ENCODE results near the gene C1QTNF12.

Gene C1QTNF12

GRCh38 chr1:1290238-1290731, 43.8 kb upstream of the C1QTNF12 start:
- peaks cover 0 to 20% (median 13%) of the 10 kb centered on the region in 5 donors for H3K36me3 ChIP-seq (ENCODE audit: control insufficient read depth in 5 of 5, insufficient read depth in 5 of 5, low read length in 5 of 5)
- H3K4me1 ChIP-seq (ENCODE audit: control insufficient read depth in 5 of 5, insufficient read depth in 5 of 5, low read length in 5 of 5), result peaks cover 0 to 8% (median 3%) of the 10 kb centered on the region in 5 donors
- no peaks in the 10 kb centered on the region for H3K9me3 ChIP-seq (ENCODE audit: control insufficient read depth in 5 of 5, low read length in 5 of 5)
- H3K9ac ChIP-seq (ENCODE audit: low read length in 5 of 5), result no peak overlapping the region
- no peak overlapping the region for H3K4me3 ChIP-seq (ENCODE audit: low read depth in 1 of 5, low read length in 5 of 5)
- peaks cover 23 to 27% (median 23%) of the 10 kb centered on the region in 5 donors for H3K27me3 ChIP-seq (ENCODE audit: control insufficient read depth in 5 of 5, insufficient read depth in 4 of 5, low read length in 5 of 5)
- no peak overlapping the region for H3K27ac ChIP-seq (ENCODE audit: low read depth, low read length)

GRCh38 chr1:1287288-1288110, 41.0 kb upstream of the C1QTNF12 start:
- Histone ChIP-seq H3K4me3 (ENCODE audit: low read depth in 1 of 5, low read length in 5 of 5) (no peak overlapping the region), H3K36me3 (ENCODE audit: control insufficient read depth in 5 of 5, insufficient read depth in 5 of 5, low read length in 5 of 5) (no peaks in the 10 kb centered on the region), H3K4me1 (ENCODE audit: control insufficient read depth in 5 of 5, insufficient read depth in 5 of 5, low read length in 5 of 5) (peaks cover 0 to 8% (median 3%) of the 10 kb centered on the region in 5 donors)

GRCh38 chr1:1286313-1287261, 40.1 kb upstream of the C1QTNF12 start:
- Histone ChIP-seq H3K36me3 (ENCODE audit: control insufficient read depth in 5 of 5, insufficient read depth in 5 of 5, low read length in 5 of 5) (no peaks in the 10 kb centered on the region), H3K27me3 (ENCODE audit: control insufficient read depth in 5 of 5, insufficient read depth in 4 of 5, low read length in 5 of 5) (peaks cover 30 to 38% (median 32%) of the 10 kb centered on the region in 5 donors), H3K9ac (ENCODE audit: low read length in 5 of 5) (no peak overlapping the region), H3K4me1 (ENCODE audit: control insufficient read depth in 5 of 5, insufficient read depth in 5 of 5, low read length in 5 of 5) (peaks cover 0 to 6% (median 3%) of the 10 kb centered on the region in 5 donors), H3K9me3 (ENCODE audit: control insufficient read depth in 5 of 5, low read length in 5 of 5) (no peaks in the 10 kb centered on the region), H3K27ac (ENCODE audit: low read depth, low read length) (no peak overlapping the region), H3K4me3 (ENCODE audit: low read depth in 1 of 5, low read length in 5 of 5) (no peak overlapping the region)

More at GRCh38 chr1:1287288-1288110, 41.0 kb upstream of the C1QTNF12 start:
- Histone ChIP-seq H3K9me3 (ENCODE audit: control insufficient read depth in 5 of 5, low read length in 5 of 5) (no peaks in the 10 kb centered on the region), H3K27ac (ENCODE audit: low read depth, low read length) (no peak overlapping the region), H3K9ac (ENCODE audit: low read length in 5 of 5) (no peak overlapping the region), H3K27me3 (ENCODE audit: control insufficient read depth in 5 of 5, insufficient read depth in 4 of 5, low read length in 5 of 5) (peaks cover 30 to 38% (median 32%) of the 10 kb centered on the region in 5 donors)

GRCh38 chr1:1285611-1286311, 39.2 kb upstream of the C1QTNF12 start:
- Histone ChIP-seq H3K9ac (ENCODE audit: low read length in 5 of 5) (no peak overlapping the region), H3K4me3 (ENCODE audit: low read depth in 1 of 5, low read length in 5 of 5) (no peak overlapping the region), H3K9me3 (ENCODE audit: control insufficient read depth in 5 of 5, low read length in 5 of 5) (no peaks in the 10 kb centered on the region), H3K27ac (ENCODE audit: low read depth, low read length) (no peak overlapping the region), H3K36me3 (ENCODE audit: control insufficient read depth in 5 of 5, insufficient read depth in 5 of 5, low read length in 5 of 5) (no peaks in the 10 kb centered on the region), H3K27me3 (ENCODE audit: control insufficient read depth in 5 of 5, insufficient read depth in 4 of 5, low read length in 5 of 5) (peaks cover 30 to 38% (median 32%) of the 10 kb centered on the region in 5 donors), H3K4me1 (ENCODE audit: control insufficient read depth in 5 of 5, insufficient read depth in 5 of 5, low read length in 5 of 5) (no peaks in the 10 kb centered on the region)

- Histone ChIP-seq H3K36me3 (ENCODE audit: control insufficient read depth in 5 of 5, insufficient read depth in 5 of 5, low read length in 5 of 5) (no peaks in the 10 kb centered on the region), H3K4me3 (ENCODE audit: low read depth in 1 of 5, low read length in 5 of 5) (no peak overlapping the region), H3K27me3 (ENCODE audit: control insufficient read depth in 5 of 5, insufficient read depth in 4 of 5, low read length in 5 of 5) (peaks cover 30 to 38% (median 31%) of the 10 kb centered on the region in 5 donors), H3K9ac (ENCODE audit: low read length in 5 of 5) (no peak overlapping the region), H3K9me3 (ENCODE audit: control insufficient read depth in 5 of 5, low read length in 5 of 5) (no peaks in the 10 kb centered on the region), H3K4me1 (ENCODE audit: control insufficient read depth in 5 of 5, insufficient read depth in 5 of 5, low read length in 5 of 5) (no peaks in the 10 kb centered on the region), H3K27ac (ENCODE audit: low read depth, low read length) (no peak overlapping the region)
These were observed 38.6 kb upstream of the C1QTNF12 start for GRCh38 chr1:1285102-1285571.

DNA sequence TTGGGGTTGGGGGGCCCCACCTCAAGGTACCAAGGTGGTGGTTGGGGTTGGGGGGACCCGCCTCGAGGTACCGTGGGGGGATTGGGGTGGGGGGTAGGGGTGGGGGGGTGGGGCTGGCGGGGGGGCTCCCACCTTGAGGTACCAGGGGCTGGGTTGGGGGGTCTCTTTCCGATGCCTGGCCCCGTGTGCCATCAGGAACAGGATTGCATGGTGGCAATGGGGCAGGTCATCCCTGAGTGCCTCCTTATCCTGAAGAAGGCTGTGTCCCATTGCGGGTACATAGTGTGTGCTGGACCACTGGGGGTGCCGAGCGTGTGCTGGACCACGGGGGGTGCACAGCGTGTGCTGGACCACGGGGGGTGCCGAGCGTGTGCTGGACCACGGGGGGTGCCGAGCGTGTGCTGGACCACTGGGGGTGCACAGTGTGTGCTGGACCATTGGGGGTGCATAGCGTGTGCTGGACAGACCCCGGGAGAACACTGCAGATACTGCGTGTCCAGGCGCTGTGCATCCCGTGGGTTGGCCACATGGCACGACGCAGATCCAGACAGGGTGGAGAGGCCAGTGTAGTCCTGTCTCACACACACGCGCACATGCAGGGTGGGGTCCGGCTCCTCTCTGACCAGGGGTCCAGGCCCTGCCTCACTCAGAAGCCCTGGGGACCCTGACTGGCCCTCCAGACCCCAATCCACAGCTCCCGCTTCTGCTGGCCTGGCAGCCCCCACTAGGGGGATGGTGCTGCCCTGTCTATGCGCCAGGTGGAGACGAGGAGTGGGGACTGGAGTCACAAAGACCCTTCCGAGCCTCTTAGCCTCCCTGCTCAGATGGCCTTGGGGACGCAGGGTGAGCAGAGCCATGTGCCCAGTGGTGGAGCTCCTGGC, 37.9 kb upstream of the C1QTNF12 start:
- H3K9me3 ChIP-seq (ENCODE audit: control insufficient read depth in 5 of 5, low read length in 5 of 5), result no peaks in the 10 kb centered on the region
- H3K9ac ChIP-seq (ENCODE audit: low read length in 5 of 5), result no peak overlapping the region
- peaks cover 30 to 38% (median 31%) of the 10 kb centered on the region in 5 donors for H3K27me3 ChIP-seq (ENCODE audit: control insufficient read depth in 5 of 5, insufficient read depth in 4 of 5, low read length in 5 of 5)
- no peak overlapping the region for H3K27ac ChIP-seq (ENCODE audit: low read depth, low read length)
- H3K4me1 ChIP-seq (ENCODE audit: control insufficient read depth in 5 of 5, insufficient read depth in 5 of 5, low read length in 5 of 5), result no peaks in the 10 kb centered on the region
- no peak overlapping the region for H3K4me3 ChIP-seq (ENCODE audit: low read depth in 1 of 5, low read length in 5 of 5)
- no peaks in the 10 kb centered on the region for H3K36me3 ChIP-seq (ENCODE audit: control insufficient read depth in 5 of 5, insufficient read depth in 5 of 5, low read length in 5 of 5)

GRCh38 chr1:1283821-1284220, 37.3 kb upstream of the C1QTNF12 start:
- H3K27me3 ChIP-seq (ENCODE audit: control insufficient read depth in 5 of 5, insufficient read depth in 4 of 5, low read length in 5 of 5), result peaks cover 30 to 38% (median 31%) of the 10 kb centered on the region in 5 donors
- H3K36me3 ChIP-seq (ENCODE audit: control insufficient read depth in 5 of 5, insufficient read depth in 5 of 5, low read length in 5 of 5), result no peaks in the 10 kb centered on the region
- H3K4me1 ChIP-seq (ENCODE audit: control insufficient read depth in 5 of 5, insufficient read depth in 5 of 5, low read length in 5 of 5), result no peaks in the 10 kb centered on the region
- no peak overlapping the region for H3K27ac ChIP-seq (ENCODE audit: low read depth, low read length)
- H3K4me3 ChIP-seq (ENCODE audit: low read depth in 1 of 5, low read length in 5 of 5), result no peak overlapping the region
- H3K9ac ChIP-seq (ENCODE audit: low read length in 5 of 5), result no peak overlapping the region
- no peaks in the 10 kb centered on the region for H3K9me3 ChIP-seq (ENCODE audit: control insufficient read depth in 5 of 5, low read length in 5 of 5)

DNA sequence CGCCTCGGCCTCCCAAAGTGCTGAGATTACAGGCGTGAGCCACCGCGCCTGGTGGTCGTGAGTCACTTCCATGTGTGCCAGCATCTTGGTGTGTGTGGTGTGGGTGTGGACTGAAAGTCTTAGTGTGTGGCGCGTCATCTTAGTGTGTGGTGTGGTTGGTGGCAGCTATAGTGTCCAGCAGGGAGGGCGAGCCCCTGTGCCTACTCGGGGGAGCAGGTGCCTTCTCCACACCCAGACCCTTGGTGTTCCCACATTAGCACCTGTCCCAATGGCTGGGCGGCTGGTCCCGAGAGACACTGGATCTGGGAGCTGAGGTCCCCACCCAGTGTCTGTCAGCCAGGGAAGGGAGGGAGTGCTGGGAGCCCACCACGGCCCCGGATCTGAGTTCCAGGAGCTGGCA, 36.5 kb upstream of the C1QTNF12 start:
- Histone ChIP-seq H3K27me3 (ENCODE audit: control insufficient read depth in 5 of 5, insufficient read depth in 4 of 5, low read length in 5 of 5) (peaks cover 30 to 35% (median 31%) of the 10 kb centered on the region in 5 donors), H3K9me3 (ENCODE audit: control insufficient read depth in 5 of 5, low read length in 5 of 5) (no peaks in the 10 kb centered on the region), H3K36me3 (ENCODE audit: control insufficient read depth in 5 of 5, insufficient read depth in 5 of 5, low read length in 5 of 5) (no peaks in the 10 kb centered on the region), H3K4me1 (ENCODE audit: control insufficient read depth in 5 of 5, insufficient read depth in 5 of 5, low read length in 5 of 5) (no peaks in the 10 kb centered on the region), H3K4me3 (ENCODE audit: low read depth in 1 of 5, low read length in 5 of 5) (no peak overlapping the region), H3K9ac (ENCODE audit: low read length in 5 of 5) (no peak overlapping the region), H3K27ac (ENCODE audit: low read depth, low read length) (no peak overlapping the region)

Data from subcutaneous abdominal adipose tissue (tissue), 5 donors.